Stimulated activated CD8-positive, alpha-beta memory T cell treated with anti-CD3 and anti-CD28 coated beads, Interleukin-12 subunit alpha, Interleukin-12 subunit beta, amount 100 ng/mL, for 24 hours (primary cell): ENCODE results near the gene TUBAL3.
A peak's percentile ranks its signal among the peaks of the same experiment; 100 is the strongest.

ENCODE experiments used
- DNase-seq: peaks from one replicate; pipeline ENCODE4 v3.0.0-alpha.2; 2020; ENCODE audit errors: extremely low read depth

The TUBAL3 gene

DNA sequence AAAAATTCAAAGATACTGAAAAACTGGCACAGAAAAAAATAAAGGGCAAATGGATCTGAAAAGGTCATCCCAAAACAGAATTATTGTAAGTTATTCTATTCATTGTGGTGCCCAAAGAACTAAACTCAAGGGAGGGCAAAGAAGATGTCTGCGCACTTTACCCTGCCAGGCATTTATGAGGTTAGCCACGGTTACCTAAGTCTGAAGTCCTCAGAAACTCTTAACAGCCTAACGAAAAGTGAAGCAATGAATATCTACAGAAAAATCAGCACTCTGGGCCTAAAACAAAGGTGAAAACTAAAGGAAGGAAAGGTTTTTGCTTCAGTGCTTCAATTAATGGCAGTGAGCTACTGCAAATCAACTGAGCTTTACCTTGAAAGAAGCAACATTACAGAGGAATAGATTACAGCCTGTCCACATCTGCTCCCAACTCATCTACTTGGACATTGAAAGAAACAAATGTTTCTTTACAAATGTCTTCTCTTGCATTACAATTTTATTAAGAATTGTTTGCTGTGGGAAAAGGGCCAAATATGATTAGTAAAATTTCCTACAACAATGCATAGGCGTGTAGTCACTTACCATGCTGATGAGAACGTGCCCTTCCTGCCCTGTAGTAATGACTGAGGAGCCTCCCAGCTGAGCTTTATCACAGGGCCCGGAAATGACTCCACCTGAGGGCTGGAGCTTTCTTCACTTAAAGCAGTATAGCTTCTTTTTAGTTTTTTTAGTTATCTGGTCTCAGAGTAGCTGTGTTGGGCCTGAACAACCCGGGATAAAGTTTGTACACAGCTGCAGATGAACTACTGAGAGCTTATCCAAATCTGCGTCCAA, at the start of gene TUBAL3:
Gene TUBAL3, minus strand, starts transcription at position 621 of the 834 bp plus-strand sequence. Its CDS starts 36 bp downstream, at position 585.
- DNase-seq = no peak

DNA sequence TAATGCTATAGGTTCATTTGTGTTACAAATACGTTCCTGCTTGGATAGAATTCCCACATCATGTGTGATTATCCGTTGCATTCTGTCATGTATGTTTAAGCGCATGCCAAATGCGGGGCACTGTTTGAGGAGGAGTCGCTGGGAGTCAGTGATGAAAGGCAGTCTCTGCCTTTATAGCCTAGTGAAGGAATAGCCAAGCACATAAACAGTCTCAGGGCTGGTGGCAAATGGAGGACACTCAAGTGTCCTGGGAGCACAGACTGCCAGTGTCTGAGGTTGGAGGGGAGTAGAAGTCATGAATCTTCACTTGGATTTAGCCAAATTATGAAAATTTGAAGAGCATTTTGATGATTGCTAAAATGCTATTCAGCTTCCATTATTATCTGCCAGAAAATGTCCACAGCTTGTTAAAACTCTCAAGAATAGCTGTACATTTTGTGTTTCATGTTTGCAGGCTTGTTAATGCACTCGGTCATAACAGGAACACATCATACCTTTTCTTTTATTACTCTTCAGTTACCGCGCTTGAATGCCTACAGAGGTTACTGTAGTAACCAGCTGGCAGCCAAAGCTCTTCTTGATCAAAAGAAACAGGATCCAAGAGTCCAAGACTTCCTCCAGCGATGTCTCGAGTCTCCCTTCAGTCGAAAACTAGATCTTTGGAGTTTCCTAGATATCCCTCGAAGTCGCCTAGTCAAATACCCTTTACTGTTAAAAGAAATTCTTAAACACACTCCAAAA, 49.3 kb upstream of the TUBAL3 start:
- DNase-seq = no peak

DNA sequence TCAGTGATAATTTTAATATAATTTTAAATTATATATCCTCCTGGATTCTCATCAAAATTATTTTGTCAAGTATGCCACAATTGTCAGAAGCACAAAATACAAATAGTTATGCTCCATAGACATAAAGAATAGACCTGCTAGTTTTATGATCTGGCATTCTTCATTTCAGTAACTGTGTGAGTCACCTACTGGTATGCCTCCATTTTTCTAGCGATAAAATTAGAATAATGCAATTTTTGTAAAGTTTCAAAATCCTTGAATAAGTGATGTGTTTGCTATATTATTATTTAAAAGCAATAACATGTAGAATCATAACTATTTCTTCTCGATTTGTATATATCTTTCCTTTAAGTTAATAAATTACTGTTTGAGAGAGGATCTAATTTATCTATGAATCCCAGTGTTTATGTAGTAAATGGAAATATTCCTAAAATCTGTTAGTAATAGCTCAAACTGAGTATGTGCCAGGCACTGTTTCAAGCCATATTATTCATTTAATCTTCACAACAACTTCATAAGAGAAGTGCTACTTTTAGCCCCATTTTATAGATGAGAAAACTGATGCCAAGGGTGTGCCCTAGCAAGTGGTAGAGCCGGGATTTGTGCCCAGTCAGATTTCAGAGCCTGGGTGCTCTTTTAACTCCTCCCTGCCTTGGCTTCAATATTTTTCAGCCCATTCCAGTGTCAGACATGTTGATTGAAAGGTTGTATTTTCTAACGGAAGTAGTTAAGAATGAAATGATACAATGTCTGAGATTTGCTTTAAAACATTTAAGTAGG, 46.2 kb upstream of the TUBAL3 start:
- no peak for DNase-seq

DNA sequence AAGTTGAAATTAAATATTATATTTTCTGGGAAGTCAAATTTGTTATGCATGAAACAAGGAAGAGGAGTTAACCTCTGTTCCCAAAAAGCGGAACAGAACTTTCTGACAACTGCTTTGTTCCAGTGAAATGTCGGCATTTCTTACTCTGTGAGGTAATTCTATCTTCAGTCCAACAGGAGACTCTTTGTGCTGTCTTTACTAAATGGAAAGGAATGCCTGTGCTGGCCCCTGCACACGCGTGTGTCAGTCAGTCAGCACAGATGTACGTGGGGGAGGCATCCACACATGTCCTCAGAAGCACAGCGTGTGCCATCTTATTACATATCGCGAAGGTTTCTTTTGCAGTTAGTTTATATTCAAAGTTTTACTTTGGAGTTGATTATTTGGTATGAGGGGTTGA, 45.2 kb upstream of the TUBAL3 start:
- no peak for DNase-seq

DNA sequence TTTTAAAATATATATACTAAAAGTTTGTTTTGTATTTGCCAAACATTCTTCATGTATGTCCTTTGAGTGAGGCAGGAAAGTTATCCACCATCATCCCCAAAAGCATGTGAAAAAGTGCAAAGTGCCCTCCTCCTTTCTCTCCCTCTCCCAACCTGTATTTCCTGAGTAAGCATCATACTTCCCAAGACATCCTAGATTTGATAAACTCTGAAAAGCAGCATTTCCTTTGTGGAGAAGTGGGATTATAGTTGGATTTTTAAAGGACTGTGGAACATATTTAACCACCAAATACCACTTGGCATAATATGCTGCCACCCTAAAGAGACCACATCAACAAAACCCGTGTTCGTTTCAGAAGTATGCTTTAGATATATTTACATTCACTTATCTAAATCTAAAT, 44.6 kb upstream of the TUBAL3 start:
- DNase-seq = no peak

DNA sequence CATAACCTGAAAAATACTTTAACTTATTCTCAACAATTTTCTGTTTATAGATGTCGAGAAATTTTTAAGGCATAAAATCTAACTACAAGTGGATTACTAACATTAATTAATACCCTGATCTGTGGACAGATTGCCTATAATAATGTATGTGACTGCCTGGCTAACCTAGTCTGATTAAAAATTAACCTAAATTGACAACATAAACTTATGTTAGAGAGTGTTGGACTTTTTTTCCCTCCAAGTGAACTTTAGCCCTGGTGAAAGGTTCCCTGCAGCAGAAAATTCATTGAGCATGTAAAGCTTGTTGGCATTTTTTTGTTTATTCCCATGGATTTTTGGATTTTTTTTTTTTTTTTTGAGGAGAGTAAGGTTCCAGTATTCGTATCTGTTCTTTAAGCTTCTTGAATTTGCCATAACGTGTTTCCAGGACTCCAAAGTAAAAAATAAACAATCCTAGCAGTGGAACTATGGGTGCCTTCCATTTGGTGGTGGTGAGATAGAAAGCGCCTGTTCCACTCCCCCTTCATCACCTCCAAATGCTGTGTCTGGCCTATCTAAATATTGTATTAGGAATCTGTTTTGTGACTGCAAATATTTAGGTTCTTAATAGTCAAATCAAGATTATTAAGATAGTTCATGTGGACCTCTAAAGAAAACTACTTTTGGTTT, 43.8 kb upstream of the TUBAL3 start:
- no peak for DNase-seq

DNA sequence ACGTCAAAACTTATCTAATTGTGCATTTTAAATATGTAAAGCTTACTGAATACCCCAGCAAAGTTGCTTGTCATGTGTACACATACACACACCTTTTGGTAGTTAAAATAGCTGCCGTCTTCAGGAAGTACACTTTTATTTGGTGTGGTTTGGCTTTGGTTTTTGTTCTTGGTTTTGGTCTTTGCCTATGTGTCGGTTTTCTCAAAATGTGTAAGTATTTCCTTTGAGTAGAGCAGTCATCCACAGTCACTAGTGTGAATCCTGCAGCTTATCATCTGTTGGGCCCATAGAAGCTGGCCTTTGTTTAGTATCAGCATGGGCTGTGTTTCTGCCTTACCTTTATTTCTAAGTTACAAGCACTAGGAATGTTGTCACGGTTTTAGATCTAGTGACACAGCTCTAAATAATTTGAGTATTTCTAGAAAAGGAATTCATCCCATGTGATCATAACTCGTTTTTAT, 43.0 kb upstream of the TUBAL3 start:
- no peak for DNase-seq

DNA sequence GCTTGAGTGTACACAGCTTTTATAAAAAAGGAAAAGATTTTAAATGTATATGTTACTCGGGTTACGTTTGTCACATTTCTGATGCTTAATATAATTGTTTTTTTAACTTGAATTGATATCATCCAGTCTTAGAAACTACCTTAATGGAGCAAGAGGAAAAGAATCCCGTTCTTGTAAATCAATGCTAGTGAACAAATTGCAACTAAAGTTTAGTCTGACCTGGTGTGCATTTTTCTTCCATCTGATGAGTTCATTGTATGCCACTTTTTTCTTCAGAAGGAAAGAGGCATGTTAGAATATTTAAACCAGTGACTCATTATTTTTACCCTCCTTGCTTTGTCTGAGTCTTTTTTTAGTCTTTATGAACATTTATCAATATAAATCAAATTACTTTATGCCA, 42.4 kb upstream of the TUBAL3 start:
- no peak for DNase-seq

DNA sequence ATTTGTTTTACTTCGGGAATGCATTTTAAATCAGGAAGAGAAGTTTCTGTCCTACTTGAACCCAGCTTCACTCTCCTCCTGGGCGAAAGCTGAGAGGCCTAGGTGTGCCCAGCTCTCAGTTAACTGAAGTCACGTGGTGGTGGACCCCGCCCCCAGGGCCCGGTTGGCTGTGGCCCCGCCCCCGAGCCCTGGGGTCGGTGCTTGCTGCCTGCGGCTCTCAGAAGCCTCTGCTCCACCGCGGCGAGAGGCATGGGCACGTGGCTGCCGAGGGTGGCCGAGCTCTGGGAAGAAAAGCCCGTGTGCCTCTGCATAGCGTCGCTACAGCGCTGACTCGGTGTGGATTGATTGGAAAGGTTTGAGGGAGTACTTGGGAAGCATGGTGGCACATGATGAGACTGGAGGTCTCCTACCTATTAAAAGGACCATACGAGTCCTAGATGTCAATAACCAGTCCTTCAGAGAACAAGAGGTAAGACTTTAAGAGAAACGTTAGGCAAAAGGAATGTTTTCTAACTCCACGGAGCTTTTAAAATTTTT, 41.8 kb upstream of the TUBAL3 start:
- DNase-seq = peak; percentile 52

DNA sequence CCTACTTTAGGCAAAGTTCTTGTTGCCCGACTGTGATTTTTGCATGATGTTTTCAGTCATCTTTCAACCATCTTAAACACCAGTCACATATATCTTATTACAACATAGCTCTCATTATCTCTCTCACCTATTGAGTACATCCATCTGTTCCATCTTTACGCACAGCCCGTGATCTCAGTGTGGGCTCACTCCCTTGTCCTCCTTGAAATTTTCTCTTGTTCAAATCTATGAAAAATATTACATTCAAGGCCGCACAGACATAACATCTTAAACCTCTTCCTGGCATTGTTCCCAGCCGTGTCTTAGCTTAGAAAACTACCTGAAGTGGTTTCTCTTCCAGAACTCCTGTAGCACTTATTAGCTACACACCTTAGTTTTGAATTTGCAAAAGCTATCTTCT, 40.4 kb upstream of the TUBAL3 start:
- DNase-seq = no peak

DNA sequence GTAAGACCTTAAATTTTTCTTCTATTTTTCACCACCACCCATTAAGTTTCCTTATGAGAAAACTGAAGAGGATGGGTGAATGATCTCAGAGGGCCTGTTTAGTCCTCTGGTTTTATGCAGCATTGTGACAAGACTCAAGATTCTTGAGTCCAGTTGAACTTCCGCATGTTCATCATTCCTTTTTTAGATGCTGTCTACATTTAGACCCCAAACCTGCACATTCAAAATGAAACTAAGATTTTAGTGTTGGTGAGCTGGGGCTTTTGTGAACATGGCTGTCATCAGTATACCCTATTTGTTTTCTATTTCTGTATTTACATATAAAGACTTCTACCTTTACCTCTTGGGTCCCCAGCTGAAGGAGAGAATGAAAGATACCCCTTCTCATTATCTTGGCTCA, 38.8 kb upstream of the TUBAL3 start:
- no peak for DNase-seq

DNA sequence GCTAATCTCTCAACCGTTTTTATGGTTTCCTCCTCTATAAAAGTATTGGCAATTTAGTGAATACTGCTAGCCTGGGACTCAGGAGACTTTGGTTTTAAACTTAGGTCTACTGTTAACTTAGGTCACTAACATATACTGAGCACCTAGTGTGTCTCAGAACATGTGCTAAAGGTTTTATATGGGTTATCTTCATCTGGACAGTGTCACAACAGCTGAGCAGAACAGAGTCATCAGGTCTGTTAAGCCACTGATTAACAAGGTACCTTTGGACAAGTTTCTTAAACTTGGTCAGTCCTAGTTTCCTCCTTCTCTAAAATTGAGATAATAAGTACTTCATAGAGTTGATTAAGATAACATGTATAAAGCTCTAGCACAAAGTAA, 38.4 kb upstream of the TUBAL3 start:
- no peak for DNase-seq

DNA sequence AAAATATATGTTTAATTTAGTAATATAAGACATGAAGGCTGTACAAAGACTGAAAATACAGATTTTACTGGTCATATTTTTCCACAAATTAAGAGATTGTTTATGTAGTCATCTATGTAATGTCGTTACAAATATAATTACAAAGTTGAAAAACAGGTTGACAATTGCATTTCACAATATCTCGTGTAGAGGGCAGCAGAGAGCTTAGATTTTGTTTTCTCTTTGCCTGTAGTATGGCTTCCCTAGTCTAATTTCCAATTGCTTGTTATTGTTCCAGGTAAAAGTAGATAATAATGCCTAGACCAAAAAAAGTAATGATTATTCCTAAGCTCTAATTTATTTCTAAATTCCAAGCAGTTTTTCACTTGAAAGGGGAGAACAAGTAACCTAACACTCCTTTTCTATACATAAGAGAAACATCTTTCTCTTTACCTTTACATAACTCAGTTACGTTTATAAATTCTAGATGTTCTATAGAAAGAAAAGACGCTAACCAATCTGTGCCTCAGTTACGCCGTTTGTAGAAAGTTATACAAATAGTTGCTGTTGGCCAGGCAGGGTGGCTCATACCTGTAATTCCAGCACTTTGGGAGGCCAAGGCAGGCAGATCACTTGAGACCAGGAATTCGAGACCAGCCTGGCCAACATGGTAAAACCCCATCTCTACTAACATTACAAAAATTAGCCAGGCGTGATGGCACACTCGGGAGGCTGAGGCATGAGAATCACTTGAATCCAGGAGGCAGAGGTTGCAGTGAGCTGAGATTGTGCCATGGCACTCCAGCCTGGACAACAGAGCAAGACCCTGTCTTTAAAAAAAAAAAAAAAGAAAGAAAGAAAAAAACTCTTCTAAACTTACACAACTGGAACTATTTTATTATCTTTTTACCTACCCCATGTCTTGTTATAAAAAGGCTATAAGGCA, 37.7 kb upstream of the TUBAL3 start:
- no peak for DNase-seq

DNA sequence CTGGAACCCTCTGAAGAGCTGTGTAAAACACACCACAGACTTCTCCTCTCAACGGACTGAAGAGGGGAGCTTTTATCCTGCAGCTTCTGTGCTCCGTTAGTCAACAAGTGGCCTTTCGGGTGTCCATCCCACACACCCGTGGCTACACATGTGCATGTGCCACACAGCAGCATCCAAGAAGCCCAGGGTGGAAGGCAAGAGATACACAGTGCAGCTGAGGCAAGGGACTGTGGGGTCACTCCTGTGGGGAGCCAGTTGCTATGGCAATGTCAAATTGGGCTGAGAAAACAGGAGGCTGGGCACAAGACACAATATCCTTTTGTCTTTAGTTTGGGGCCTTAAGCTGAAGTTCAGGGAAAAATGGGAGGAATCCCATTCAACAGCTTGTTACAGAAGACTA, 36.5 kb upstream of the TUBAL3 start:
- no peak for DNase-seq

DNA sequence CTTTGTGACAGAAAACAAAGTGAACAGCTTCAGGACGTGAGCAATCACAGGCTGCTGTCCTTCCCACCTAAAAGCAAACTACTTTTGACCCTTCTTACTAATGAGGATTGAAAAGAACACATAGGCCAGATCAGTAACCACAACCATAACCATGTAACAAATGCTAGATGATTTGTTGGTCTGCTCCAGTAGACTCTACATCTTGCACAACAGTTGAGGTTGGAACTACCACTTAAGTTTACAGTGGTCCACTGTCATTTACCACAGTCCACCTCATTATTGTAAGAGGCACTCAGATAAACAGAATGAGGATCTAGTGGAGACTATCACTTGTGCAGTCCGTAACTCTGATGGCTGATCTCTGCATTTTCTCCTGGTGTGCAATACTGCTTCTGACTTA, 35.6 kb upstream of the TUBAL3 start:
- DNase-seq = no peak

DNA sequence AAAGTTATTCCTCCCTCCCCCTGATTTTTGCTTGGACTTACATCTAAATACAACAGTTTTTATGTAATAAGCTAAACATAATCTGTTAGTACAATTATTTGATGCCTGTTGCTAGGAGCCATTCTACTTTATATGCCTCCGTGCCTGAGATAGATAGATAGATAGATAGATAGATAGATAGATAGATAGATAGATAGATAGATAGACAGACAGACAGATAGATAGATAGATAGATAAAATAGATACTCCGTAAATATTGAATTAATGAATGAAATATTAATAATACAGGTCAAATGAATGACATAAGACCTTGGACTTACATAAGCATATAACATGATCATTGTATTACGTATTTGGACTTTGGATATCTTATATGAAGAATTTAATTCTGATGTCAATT, 30.7 kb upstream of the TUBAL3 start:
- no peak for DNase-seq

DNA sequence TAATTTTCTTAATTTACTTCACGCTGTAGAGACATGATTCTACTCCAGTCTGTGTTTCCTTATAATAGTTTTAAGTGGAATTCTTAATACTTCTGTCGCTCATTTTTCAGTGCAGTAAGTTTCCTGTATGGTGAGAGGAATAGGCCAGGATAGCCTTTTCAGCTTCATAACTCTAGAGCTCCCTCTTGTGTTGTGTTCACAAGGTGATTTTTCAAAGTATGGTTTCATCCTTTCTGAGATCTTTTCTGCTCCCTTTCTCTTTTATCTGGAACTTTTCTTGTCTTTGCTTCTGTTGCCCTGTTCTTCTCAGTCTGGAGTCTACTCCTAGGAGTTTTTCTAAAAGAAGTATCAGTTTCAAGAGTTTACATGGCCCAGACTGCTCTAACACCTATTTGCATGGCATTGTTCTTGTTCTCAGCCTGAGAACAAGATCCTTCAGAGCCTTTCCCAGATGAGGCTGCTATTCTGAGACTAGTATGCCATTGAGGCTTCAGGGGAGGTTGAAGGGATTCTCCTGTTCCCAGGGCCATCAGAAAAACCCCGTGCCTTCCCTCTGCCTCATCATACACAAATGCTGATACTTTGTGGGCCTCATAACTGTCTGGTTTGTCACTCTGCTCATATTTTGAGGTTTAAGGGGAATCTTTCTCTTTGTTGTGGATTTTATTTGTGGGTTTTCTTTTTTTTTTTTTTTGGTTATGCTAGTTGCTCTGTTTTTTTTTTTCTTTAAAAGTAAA, 29.6 kb upstream of the TUBAL3 start:
- DNase-seq = no peak

DNA sequence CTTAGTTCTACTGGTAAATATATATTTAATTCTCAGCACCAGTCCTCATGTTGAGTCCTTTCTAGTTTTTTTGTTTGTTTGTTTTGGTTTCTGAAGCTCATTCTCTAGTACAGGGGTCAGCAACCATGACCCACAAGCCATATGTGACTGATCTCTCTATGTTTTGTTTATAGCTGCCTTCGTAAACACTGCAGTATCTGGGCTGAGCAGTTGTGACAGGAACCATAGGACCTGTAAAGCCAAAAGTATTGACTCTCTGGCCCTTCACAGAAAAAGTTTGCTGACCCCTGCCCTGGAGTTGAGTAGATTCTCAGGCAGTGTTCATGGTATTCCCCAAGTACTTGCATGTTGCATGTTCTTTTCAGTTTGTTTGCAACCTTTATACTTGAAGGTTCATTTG, 28.6 kb upstream of the TUBAL3 start:
- DNase-seq = no peak

DNA sequence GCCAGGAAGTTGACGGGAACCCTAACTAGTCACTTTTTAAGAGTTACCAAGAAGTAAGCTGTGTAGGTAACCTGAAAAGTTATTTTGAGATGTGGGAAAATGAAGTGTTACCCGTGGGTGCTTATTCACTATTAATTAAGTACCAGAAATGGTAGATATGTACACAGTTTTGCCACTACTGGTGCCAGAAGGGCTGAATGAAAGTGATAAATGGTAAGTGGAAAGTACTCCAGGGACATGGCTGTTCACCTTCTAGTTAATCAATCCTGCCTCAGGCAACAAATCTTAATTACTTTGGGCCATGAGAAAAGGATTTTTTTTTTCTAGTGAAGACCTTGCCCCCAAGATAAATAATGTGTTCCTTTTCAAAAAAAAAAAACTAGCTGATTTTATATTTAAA, 23.5 kb upstream of the TUBAL3 start:
- no peak for DNase-seq

DNA sequence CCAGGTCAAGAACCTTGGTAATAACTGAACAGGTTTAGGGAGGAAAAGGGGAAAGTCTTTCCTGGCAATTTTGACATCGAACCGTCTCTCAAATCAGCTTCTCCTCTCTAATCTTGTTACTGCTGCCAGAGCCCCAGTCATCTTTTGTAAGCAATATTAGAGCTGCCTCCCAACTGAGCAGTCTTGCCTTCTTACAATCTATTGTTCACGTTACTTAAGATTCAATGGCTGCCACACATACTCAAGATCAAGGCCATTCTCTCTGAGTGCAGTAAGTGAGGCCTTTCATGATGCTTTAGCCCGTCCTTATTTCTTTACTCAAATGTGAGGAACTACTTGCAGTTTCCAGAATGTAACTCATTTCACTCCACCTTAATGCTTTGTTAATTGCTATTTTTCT, 20.1 kb upstream of the TUBAL3 start:
- no peak for DNase-seq
